ENCODE results near the gene PSMF1.

The PSMF1 gene

DNA sequence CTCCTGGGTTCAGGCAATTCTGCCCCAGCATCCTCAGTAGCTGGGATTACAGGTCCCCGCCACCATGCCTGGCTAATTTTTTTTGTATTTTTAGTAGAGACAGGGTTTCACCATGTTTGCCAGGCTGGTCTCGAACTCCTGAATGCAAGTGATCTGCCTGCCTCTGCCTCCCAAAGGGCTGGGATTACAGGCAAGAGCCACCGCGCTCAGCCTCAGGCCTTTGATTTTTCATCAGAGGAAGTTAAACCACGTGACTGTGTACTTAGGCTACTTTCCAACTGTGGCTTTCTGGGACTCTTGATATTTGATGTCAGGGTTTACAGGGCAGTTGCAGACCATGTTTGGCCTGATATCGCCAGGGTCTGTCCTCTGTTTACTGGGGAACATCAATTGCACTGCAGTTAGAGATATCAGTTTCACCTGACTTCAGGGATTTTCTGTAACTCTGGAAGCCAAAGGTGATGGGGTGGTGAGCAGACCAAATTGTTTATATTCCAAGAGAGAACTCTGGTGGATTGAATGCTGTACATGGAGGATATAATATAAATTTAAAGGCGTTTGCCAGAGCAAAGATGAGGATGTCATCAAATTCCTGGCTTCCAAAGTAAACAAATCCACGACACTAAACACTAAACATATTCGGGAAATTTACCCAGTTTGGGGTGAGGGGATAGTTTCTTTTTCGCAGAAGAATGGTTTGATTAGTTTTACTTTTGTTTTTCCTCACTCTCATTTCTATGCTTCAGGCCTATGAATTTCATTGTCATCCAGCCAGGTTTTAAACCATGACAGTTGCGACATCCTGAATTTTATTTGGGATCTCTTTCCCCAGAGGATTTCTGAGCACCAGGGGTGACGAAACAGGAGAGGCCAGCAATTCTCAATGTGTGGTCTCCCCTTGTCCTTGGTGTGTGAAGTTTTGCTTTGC is 4.2 kb downstream of the PSMF1 start:
- DNase-seq (ENCODE audit: low spot score) = no peak

DNA sequence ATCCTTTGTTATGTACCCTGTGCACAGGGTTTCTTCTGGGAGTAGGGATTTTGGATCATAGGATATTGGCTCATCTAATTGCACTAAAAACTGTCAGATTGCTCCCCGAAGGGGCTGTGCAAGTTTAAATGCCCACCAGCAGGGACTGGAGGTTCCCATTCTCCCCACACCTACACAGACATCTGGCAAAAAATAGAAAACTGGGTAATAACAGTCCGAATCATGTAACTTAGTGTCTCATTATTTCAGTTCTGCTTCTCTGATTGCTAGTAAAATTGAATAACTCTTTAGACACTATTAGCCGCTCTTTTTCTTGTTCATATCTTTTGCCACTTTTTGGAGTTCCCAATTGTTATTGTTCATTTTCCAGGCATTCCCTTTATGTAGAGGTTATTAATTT is 5.3 kb downstream of the PSMF1 start:
- TF ChIP-seq, protein P1, sequence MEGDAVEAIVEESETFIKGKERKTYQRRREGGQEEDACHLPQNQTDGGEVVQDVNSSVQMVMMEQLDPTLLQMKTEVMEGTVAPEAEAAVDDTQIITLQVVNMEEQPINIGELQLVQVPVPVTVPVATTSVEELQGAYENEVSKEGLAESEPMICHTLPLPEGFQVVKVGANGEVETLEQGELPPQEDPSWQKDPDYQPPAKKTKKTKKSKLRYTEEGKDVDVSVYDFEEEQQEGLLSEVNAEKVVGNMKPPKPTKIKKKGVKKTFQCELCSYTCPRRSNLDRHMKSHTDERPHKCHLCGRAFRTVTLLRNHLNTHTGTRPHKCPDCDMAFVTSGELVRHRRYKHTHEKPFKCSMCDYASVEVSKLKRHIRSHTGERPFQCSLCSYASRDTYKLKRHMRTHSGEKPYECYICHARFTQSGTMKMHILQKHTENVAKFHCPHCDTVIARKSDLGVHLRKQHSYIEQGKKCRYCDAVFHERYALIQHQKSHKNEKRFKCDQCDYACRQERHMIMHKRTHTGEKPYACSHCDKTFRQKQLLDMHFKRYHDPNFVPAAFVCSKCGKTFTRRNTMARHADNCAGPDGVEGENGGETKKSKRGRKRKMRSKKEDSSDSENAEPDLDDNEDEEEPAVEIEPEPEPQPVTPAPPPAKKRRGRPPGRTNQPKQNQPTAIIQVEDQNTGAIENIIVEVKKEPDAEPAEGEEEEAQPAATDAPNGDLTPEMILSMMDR (IDR thresholded peaks at IDR 0.05; ENCODE audit: extremely low read depth, missing control alignments) = no peak
- DNase-seq (ENCODE audit: low spot score) = no peak

More for the DNA sequence above, 4.2 kb downstream of the PSMF1 start:
- TF ChIP-seq, protein P1 (IDR thresholded peaks at IDR 0.05; ENCODE audit: extremely low read depth, missing control alignments) = no peak

- DNase-seq (ENCODE audit: low spot score) = no peak
- TF ChIP-seq, protein P1 (IDR thresholded peaks at IDR 0.05; ENCODE audit: extremely low read depth, missing control alignments) = no peak
These were observed 6.0 kb downstream of the PSMF1 start for GRCh38 chr20:1124421-1124820.

DNA sequence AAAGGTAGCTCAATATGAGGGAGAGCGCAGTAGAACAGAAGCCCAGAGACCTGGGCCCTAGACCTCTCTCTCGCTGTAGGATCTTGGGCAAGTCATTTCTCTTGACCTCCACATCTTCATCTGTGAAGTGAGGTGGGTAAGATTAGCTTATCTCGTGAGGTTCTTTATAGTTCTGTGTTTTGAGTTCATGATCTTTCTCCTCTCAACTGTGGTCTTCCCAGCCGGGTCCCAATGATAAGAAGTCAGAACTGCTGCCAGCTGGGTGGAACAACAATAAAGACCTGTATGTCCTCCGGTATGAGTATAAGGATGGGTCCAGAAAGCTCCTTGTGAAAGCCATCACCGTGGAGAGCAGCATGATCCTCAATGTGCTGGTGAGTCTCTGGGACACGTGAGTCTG is 6.9 kb downstream of the PSMF1 start:
- DNase-seq (ENCODE audit: low spot score) = no peak
- TF ChIP-seq, protein P1 (IDR thresholded peaks at IDR 0.05; ENCODE audit: extremely low read depth, missing control alignments) = no peak

DNA sequence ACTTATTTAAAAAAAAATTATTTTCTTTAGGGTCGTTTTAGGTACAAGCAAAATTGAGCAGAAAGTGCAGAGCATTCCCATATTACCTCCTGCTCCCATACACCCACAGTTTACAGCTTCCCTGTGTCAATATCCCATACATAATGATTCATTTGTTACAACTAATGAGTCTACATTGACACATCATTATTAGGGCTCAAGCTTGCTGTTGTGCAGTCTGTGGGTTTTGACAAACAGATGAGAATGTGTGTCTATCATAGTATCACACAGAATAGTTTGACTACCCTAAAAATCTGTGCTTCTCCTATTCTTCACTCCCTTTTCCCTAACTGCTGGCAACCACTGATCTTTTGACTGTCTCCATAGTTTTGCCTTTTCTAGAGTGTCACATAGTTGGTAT is 9.4 kb downstream of the PSMF1 start:
- TF ChIP-seq, protein P1 (IDR thresholded peaks at IDR 0.05; ENCODE audit: extremely low read depth, missing control alignments) = no peak
- no peak for DNase-seq (ENCODE audit: low spot score)

- TF ChIP-seq, protein P1 (IDR thresholded peaks at IDR 0.05; ENCODE audit: extremely low read depth, missing control alignments) = no peak
- DNase-seq (ENCODE audit: low spot score) = no peak
These were observed 11.8 kb downstream of the PSMF1 start for GRCh38 chr20:1130058-1130694.

DNA sequence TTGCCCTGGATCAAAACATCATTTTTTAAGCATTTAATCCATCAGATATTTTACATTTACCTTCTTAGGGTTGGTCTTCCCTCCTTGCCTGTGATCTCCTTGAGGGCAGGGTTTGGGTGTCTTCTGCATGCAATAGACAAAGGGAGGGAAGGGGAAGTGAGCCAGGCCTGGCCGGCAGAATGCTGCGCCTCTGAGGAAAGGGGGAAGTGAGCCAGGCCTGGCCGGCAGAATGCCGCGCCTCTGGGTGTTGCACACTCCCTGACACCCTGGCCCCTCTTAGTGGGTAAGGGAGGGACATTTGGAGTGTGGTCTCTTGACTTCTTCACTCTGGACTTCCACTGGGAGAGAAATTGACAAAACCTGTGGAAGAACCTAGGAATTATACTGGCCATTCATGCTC is 12.4 kb downstream of the PSMF1 start:
- no peak for DNase-seq (ENCODE audit: low spot score)

More for the DNA sequence above, 12.4 kb downstream of the PSMF1 start:
- TF ChIP-seq, protein P1 (IDR thresholded peaks at IDR 0.05; ENCODE audit: extremely low read depth, missing control alignments) = no peak

All from GM20000 (cell line).